ENCODE results near the gene NOL8. TPM values are rescaled to one million over a fixed set of nuclear protein-coding genes. Genes with fewer than 3 reads are reported as not detected.

NOL8 gene
- total RNA-seq: 22.4 and 28.2 TPM in 2 replicates

GRCh38 chr9:92325269-92325990, at the start of gene NOL8, which contains the start of gene CENPP:
Gene NOL8, minus strand, starts transcription at chr9:92325350. Its CDS starts 1,189 bp downstream, at chr9:92324161.
Gene CENPP, plus strand, starts transcription at chr9:92325953.

GRCh38 chr9:92293452-92294296, 31.5 kb downstream of the NOL8 start, which contains the start of gene IARS1:
Gene IARS1, minus strand, starts transcription at chr9:92293697. Its CDS starts 4,278 bp downstream, at chr9:92289419.

Other genes starting within 250 kb of the NOL8 start
- 82.5 and 86.8 TPM in 2 replicates for gene SPTLC1, start 209.9 kb downstream of the NOL8 start, total RNA-seq
- 164 and 171 TPM in 2 replicates for gene IARS1, start 31.7 kb downstream of the NOL8 start, total RNA-seq
- 0.36 and 11.2 TPM in 2 replicates for gene CENPP, start 603 bp upstream of the NOL8 start, total RNA-seq
- 0.49 and 11.4 TPM in 2 replicates for gene OGN, start 79.2 kb upstream of the NOL8 start, total RNA-seq
- 9.1 and 12.5 TPM in 2 replicates for gene OMD, start 99.1 kb upstream of the NOL8 start, total RNA-seq
- 0.49 and 3.6 TPM in 2 replicates for gene ASPN, start 157.2 kb upstream of the NOL8 start, total RNA-seq
- 5.8 and 6.0 TPM in 2 replicates for gene ECM2, start 210.6 kb upstream of the NOL8 start, total RNA-seq